GM06990 (cell line): ENCODE results near the gene L1CAM.

Experiments used
- DNase-seq: peaks from one replicate; pipeline ENCODE4 v3.0.0-alpha.2; 2011; ENCODE audit not compliant: insufficient read length; ENCODE audit errors: extremely low read depth
- H3K27me3 ChIP-seq: replicated peaks from 2 replicates; pipeline ENCODE4 v1.6.0; 2011; ENCODE audit warnings: low read length; ENCODE audit not compliant: control insufficient read depth, insufficient read depth
- H3K36me3 ChIP-seq: 2 replicates; pipeline ENCODE4 v1.5.1; 2011; ENCODE audit warnings: low read length; ENCODE audit not compliant: control insufficient read depth, insufficient read depth
- H3K4me3 ChIP-seq: replicated peaks from 2 replicates; pipeline ENCODE4 v1.5.1; 2011; ENCODE audit warnings: low read depth, mild to moderate bottlenecking, control low read depth, low read length
- TF ChIP-seq, protein P1 (sequence below): IDR thresholded peaks from 2 replicates; pipeline ENCODE4 v1.5.1; 2011; ENCODE audit warnings: low read length, control low read depth, mild to moderate bottlenecking, inconsistent platforms; ENCODE audit not compliant: insufficient read depth, poor library complexity, severe bottlenecking

Gene L1CAM

DNA sequence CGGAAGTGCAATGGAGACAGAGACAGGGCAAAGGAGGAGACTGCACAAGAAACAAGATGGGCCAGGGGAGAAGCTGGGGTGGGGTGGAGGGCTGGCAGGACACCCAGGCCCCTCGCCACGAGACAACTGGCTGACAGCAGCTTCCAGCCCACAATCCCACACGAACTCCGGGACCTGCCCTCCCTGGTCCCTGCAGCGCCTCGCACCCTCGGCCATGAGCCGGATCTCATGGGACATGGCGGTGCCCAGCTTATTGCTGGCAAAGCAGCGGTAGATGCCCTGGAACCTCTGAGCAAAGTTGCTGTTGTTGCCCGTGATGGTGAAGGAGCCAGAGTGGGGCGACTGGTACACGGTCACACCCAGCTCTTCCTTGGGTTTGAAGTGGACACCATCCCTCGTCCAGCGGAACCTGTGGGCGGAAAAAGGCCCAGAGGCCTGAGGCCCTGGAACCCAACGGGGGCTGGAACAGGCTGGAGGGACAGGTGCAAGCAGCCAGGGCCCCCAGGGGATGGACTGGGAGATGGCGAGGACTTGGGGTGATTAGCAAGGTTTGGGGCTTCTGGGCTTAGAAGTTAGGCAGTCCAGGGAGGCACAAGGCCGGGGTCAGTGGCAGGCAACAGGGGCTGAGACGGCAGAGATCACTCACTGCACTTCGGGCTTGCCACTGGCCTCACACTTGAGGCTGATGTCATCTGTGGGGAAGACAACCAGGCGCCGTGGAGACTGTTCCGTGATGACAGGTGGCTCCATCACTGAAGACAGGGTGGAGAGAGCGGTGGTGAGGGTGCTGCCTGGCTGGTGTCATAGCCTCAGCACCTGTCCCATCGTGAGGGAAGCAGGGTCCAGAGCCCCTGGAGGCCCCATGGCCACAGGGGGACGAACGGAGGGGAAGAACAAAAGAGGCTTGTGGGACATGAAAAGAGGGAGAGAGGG lies 13.8 kb downstream of the L1CAM start:
- Histone ChIP-seq H3K4me3 (no peak overlapping the region), H3K36me3 (no peaks in the 10 kb centered on the region), H3K27me3 (no peaks in the 10 kb centered on the region; the same call in 1 of the 2 replicates)
- TF ChIP-seq, protein P1, sequence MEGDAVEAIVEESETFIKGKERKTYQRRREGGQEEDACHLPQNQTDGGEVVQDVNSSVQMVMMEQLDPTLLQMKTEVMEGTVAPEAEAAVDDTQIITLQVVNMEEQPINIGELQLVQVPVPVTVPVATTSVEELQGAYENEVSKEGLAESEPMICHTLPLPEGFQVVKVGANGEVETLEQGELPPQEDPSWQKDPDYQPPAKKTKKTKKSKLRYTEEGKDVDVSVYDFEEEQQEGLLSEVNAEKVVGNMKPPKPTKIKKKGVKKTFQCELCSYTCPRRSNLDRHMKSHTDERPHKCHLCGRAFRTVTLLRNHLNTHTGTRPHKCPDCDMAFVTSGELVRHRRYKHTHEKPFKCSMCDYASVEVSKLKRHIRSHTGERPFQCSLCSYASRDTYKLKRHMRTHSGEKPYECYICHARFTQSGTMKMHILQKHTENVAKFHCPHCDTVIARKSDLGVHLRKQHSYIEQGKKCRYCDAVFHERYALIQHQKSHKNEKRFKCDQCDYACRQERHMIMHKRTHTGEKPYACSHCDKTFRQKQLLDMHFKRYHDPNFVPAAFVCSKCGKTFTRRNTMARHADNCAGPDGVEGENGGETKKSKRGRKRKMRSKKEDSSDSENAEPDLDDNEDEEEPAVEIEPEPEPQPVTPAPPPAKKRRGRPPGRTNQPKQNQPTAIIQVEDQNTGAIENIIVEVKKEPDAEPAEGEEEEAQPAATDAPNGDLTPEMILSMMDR, result no peak
- DNase-seq, result no peak

DNA sequence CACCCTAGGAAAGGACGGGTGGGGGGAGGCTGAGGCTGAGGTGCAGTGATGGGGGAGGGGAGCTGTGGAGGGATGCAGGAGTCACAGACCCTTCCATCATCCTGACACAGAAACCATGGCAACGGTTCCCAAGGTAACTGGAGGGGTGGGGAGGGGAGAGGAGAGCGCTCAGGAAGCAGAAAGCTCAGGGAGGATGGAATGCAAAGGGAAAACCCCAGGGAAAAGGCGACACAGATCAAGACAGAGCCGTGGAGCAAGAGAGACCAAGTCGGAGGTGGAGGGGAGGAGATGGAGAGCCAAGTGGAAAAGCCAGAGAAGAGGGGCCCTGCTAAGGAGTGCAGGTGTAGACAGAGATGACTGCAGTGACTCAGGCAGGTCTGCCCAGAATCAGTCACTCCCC lies 14.5 kb downstream of the L1CAM start:
- no peak overlapping the region for H3K4me3 ChIP-seq
- no peaks in the 10 kb centered on the region for H3K36me3 ChIP-seq
- TF ChIP-seq, protein P1, result no peak
- DNase-seq, result no peak
- H3K27me3 ChIP-seq, result no peaks in the 10 kb centered on the region; the same call in 1 of the 2 replicates

DNA sequence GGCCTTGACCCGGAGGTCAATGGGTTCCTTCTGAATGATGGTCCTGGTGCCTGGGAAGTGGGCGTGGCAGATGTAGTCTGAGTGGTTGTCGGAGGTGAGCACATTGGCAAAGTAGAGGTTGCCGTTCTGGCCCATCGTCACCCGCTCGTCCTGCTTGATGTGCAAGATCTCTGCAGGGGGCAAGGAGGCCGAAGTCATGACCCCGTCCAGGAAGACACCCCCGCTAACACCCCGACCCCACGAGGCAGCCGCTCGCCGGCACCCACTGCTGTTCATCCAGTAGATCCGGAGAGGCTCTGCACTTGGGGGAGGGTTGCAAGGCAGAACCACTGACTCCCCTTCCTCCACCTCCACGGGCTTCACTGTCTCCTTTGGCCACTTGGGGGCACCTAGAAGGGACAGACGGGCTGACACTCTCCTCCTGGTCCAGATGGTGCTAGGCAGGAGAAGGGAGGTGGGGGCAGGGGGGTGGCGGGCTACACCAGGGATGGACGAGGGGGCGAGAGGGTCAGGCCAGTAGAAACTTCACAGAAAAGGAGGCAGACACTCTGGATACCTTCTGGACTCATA lies 15.1 kb downstream of the L1CAM start:
- Histone ChIP-seq H3K27me3 (no peaks in the 10 kb centered on the region; the same call in 1 of the 2 replicates), H3K4me3 (no peak overlapping the region), H3K36me3 (no peaks in the 10 kb centered on the region)
- no peak for DNase-seq
- TF ChIP-seq, protein P1, result peak; percentile 15

DNA sequence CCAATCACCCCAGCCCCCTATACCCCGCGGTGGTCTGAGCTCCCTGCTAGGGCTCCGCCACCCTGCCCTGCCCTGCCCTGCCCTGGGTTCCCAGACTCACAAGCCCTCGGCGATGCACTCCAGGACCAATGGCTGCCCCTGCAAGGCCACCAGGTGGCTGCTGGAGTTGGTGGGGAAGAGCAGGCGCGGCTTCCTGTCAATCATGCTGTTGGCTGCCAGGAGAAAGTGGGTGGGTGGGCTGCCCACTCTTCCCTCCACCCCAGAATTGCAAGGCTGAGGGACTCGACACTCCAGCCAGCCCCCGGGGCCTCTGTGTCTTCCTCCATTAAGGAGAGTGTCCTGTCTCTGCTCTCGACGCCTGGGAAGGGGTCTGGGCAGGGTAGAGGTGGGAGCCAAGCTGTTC lies 15.7 kb downstream of the L1CAM start:
- TF ChIP-seq, protein P1, result no peak
- H3K36me3 ChIP-seq, result no peaks in the 10 kb centered on the region
- DNase-seq, result no peak
- H3K4me3 ChIP-seq, result no peak overlapping the region
- no peaks in the 10 kb centered on the region; the same call in 1 of the 2 replicates for H3K27me3 ChIP-seq

DNA sequence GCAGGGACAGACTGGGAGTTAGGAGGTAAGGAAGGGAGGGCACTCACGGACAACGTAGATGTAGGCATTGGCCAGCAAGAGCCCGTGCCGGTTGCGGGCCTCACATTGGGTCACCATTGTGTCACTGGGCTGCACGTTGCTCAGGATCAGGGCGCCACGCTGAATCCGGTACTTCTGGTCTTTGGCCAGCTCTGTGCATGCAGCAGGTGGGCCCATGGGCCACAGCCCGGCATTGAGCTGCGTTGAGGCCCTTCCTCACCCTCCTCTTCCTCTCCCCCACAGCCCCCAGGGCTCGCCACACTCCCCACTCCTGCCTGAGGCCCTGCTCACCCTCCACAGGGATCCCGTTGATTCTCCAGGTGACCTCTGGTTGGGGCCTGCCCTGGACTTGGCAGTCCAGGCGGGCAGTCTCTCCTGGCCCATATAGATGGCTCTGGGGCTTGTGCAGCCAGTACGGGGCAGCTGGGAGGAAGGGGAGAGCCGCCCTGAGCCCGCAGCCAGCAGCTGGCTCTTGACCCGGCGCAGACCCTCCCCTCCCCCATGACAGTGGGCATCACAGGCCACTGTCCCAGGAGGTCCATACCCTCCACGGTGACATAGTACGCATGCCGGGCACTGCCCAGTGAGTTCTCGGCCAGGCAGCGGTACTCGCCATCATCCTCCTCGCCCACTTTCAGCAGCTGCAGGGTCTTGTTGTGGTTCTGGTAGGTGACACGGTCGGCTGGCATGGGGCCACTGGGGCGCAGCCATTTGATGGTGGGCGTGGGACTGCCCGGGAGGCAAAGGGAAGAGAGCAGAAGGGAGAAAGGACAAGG lies 16.3 kb downstream of the L1CAM start:
- DNase-seq, result no peak
- Histone ChIP-seq H3K27me3 (no peaks in the 10 kb centered on the region; the same call in 1 of the 2 replicates), H3K4me3 (no peak overlapping the region), H3K36me3 (no peaks in the 10 kb centered on the region)
- TF ChIP-seq, protein P1, result no peak
